Amniotic epithelial cell (primary cell): ENCODE measurements around the gene EYS.
A peak's percentile ranks its signal among the peaks of the same experiment; 100 is the strongest.

ENCODE experiments used
- DNase-seq: peaks from one replicate; pipeline ENCODE4 v3.0.0-alpha.2; 2010; ENCODE audit warnings: low read depth

EYS gene

DNA sequence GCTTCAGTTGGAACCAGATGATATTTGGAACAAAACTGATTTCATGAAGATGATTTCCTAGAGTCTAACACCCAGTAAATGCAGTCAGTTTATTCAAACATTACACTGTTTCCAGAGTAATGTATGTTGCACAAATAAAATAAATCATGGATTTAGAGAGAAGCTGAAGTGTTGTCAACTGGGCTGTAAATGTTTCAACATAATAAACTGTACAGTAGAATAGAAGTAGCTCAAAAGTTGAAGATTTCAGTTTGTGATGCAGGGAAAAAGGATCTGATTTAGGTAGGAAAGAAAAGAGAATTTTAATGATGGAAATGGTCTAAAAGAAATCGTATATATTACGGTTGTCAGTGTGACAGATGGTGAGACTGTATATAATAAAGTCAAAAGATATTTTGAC is 985.2 kb downstream of the EYS start:
- no peak for DNase-seq

DNA sequence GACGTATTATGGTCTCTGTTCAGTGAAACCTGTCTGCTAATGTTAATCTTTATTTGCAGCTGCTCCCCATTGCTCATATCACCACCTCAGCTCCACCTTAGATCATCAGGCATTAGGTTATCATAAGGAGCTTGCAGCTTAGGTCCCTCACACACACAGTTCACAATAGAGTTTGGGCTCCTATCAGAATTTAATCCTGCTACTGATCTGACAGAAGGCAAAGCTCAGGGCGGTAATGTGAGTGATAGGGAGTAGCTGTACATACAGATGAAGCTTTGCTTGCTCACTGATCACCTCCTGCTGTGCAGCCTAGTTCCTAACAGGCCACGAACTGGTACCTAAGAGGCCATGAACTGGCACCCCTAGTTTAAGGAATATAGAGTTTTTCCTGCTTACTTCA is 989.7 kb downstream of the EYS start:
- DNase-seq: no peak

- no peak for DNase-seq
Measured at GRCh38 chr6:64715624-64716023, 991.4 kb downstream of the EYS start.

DNA sequence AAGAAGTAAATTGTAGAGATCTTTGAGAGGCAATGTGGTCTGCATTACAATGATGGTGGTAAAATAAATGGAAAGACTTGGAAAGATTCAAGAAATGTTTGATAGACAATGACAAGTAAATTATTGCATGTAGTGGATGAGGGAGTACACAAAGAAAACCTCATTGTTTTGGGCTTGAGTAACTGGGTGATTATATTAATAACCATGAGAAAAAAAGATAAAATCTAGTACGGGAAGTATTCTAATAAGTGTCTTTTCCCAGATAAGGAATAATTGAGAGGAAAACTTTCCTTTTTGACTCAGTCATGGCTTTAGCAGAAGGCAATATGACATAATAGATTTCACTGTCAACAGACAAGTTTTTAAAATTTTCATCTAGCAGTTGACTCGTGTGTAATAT is 993.0 kb downstream of the EYS start:
- peak; percentile 50 for DNase-seq

DNA sequence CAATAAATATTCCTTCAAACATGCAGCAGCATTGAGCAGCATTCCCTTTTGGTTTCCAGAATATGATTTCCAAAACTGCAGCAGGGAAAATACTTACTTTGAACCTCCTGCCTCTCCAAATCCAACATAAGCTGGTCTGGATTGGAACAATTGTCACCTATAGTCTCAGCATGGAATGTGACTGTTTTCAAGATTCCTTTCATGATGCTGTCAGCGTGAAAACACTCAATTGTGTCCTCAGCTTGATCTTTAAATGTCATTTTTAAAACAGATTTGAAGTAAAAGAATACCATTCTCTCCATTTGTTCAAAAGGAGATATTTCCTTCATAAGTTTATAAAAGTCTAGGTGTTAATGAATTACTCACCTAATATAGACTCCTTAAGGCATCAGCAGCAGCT is 993.9 kb downstream of the EYS start:
- no peak for DNase-seq

GRCh38 chr6:64712606-64713005 is 994.4 kb downstream of the EYS start:
- DNase-seq: peak; percentile 83

- no peak for DNase-seq
Measured at GRCh38 chr6:64703922-64704321, 1003.1 kb downstream of the EYS start.

- DNase-seq: no peak
Measured at GRCh38 chr6:64696053-64696452, 1011.0 kb downstream of the EYS start.

DNA sequence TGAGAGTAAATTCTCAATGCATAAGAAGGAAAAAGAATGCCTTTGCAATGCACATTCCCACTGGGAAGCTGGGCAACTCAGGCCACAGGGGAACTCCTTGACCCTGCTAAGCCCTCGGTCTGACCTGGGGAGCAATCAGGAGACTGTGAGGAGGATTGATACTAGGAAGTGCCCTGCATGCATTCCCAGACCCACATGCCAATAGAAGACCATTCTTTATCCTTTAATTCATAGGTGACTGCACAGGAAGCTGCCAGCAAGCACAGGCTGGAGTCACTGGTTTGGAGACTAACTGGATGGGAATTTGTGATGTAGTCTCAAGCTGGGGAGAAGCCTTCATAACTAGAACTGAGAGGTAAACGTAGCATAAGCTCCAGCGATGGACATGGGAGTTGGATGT is 1012.7 kb downstream of the EYS start:
- DNase-seq: no peak

DNA sequence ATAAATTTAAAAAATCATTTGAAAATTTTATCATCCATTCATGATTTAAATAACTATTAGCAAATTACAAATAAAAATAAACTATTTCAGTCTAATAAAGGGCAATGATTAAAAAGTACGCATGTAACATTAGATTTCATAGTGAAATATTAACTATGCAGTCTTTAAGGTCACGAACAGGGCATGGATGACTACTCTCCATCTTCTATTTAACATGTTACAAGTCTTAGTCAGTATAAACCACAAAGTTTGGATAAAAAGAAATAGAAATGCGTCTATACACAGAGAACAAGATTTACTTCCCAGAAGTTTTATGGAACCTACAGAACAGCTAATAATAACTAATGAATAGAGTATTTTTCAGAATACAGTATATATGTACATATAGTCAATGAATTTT is 1016.0 kb downstream of the EYS start:
- DNase-seq: peak; percentile 69

GRCh38 chr6:64685401-64685800 is 1021.6 kb downstream of the EYS start:
- no peak for DNase-seq

GRCh38 chr6:64683682-64684081 is 1023.3 kb downstream of the EYS start:
- DNase-seq: peak; percentile 99

DNA sequence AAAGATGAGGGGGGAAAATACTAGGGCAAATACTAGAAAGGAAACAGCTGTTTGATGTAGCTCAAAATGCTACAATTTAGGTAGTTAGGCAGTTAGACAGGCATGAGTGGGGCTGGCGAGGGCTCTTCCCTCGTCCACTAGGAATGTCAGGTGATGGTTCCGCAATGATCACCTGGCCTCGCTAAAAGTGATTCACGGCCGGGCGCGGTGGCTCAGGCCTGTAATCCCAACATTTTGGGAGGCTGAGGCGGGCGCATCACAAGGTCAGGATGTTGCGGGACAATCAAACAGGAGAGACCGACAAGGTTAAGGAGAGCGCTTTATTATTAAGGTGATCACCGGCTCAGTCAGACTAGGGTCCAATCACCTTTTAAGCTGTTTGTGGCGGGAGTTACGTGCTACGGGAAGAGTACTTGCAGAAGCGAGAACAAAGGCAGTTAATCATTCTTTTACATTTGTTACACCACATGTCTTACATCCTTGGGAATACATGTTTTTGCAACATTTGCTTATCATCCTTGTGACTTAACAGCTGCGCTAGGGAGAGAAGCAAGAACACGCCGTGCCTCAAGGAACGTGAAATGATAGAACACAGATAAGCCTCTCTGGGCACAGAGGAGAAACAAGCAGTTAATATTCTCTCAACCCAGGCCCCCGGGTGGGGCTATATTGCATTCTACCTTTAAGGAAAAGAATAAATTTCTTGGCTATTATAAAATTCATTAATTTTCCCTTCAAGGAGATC is 1025.4 kb downstream of the EYS start:
- DNase-seq: peak; percentile 98

DNA sequence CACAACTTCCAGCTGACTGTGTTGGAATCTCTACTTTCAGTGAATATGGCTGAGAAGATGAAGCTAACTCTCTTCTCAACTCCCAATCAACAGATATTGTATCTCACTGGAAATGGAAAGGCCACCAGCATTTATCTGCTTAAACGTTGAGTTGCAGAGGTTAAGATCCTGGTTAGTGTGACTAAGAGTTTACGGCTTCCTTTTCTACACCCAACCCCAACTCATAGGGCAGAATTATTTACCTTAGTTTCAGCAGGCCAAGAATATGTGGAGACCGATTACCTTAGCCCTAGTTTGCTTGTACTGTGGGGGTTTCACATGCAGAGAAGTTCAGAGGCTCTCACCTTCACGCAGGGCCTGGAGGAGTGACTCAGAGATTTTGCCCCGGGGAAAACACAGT is 1026.6 kb downstream of the EYS start:
- DNase-seq: peak; percentile 58

DNA sequence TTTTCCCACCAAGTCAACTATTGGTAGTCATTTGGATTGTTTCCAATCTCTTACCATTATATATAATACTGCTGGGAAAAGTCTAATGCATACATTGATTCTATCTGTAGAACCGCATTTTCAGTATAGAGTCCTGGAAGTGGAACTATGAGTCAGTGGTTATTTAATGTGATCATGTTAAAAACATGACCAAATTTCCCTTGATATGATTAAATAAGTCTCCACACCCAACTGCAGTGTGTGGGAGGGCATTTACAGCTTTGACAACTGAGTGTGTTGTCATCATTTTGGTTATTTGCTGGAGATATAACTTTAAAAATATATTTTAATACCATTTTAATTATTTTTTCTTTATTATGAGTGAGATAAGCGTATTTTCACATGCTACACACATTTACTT is 1027.6 kb downstream of the EYS start:
- DNase-seq: no peak

GRCh38 chr6:64672651-64673050 is 1034.4 kb downstream of the EYS start:
- DNase-seq: peak; percentile 55

DNA sequence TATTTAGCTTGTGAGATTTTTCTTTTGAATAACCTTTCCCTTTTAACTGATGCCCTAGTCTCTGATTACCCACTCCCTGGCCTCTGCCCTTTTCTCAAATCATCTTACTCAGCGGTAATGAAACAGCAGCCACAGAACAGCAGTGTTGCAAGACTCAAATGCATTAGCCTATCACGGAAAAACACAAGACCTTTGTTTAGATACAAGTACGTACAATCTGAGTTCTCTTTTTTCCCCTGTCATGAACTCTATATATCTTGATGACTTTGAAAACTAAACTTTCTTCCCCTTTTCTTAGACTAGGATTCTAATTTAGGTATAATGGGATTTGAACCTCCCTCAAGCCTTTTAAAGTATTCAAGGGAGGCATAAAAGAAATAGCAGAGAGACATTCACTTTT is 1034.9 kb downstream of the EYS start:
- DNase-seq: peak; percentile 95

DNA sequence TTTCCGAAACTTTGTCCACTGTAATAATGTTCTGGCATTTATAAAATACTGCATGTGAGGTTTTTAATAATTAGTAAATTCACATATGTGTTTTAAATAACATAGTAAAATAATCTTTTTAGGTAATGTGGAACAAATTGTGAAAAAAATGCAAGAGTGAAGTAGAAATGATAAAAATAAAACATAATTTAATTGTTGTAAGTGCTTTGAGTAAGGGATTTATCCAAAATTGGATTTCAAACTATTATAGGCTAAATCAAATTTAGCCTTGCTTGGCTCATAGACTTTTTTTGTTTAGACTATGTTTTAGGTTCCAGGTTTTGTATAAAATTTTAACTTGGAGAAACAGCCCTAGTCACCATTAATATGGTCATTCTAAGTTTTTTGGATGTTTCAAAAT is 1041.9 kb downstream of the EYS start:
- no peak for DNase-seq

DNA sequence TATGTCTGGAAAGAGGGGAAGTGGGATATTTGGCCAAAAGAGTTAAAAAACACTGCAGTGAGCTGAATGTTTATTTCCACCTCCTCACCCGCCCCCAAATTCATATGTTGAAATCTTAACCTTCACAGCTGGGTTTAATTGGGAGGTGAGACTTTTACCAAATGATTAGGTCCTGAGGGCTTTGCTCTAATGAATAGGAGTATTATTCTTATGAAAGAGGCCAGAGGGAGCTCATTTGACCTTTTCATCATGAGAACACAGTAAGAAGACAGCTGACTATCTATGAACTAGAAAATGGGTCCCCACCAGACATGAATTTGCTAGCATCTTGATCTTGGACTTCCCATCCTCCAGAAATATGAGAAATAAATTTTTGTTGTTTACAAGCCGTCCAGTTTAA is 1042.5 kb downstream of the EYS start:
- no peak for DNase-seq

- no peak for DNase-seq
Measured at GRCh38 chr6:64644024-64644423, 1063.0 kb downstream of the EYS start.

DNA sequence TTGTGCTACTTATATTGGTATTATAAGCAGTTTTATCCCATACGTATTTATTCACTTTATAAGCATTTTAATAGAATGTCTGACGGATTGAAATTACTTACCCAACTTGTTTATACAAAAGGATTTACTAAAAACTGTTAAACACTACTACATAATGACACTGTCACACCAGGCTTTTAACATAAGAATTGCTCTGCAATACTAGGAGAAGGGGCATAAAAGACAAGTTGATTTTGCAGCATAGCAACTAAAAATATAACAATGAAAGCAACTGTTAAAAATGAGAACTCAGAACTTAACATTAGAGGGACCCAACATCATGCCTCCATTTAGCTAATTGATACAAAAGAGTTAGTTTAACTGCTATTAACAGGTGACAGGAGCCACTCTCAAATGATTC is 1076.1 kb downstream of the EYS start:
- DNase-seq: no peak

DNA sequence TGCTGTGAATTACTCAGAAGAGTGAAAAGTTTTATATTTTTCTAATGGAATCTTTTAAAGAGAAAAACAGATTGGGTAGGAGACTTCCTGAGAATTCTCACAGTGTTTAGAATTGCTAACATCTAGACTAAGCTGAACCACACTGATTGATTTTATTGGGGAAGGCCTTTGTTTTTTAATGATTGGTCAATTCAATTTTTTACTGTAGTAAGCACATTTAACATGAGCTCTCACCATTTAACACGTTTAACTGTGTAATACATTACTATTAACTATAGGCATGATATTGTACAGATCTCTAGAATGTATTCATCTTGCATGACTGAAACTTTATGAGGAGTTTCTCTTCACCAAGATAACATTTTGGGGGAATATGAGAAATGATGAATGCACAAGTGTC is 1084.1 kb downstream of the EYS start:
- DNase-seq: no peak

DNA sequence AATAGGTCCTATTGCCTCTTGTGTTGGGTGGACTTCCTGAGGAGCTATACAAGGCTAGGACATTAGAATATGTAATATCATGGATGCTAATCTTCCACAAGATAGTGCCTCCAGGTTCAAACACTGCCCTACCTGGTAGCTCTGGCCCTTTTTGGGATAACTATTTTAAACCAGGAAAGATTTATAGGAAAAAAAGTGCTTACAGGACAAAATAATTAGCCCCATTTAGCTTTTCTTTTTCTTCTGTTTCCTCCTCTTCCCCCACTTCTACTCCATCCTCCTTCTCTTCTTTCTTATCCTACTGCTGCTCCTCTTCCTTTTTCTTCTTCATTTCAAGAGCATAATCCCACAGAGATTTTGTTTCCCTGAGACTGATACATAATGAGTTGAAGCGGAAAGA is 1104.0 kb downstream of the EYS start:
- DNase-seq: no peak

- no peak for DNase-seq
Measured at GRCh38 chr6:64591676-64592036, 1115.4 kb downstream of the EYS start.
